Neuron (in vitro differentiated cells): ENCODE measurements around the gene DNAJC5.
A peak's percentile ranks its signal among the peaks of the same experiment; 100 is the strongest.

Experiments used
- H2AFZ ChIP-seq: one replicate; pipeline ENCODE4 v1.6.1; 2013; ENCODE audit warnings: low read depth, mild to moderate bottlenecking, inconsistent platforms, low read length, moderate library complexity
- H3K27me3 ChIP-seq: one replicate; pipeline ENCODE4 v1.6.1; 2013; ENCODE audit warnings: low read length; ENCODE audit not compliant: insufficient read depth
- H3K36me3 ChIP-seq: one replicate; pipeline ENCODE4 v1.6.1; 2013; ENCODE audit warnings: low read length; ENCODE audit not compliant: insufficient read depth
- H3K4me1 ChIP-seq: one replicate; pipeline ENCODE4 v1.6.1; 2013; ENCODE audit warnings: low read length; ENCODE audit not compliant: insufficient read depth
- H3K4me3 ChIP-seq: 2 replicates; pipeline ENCODE4 v1.5.1; 2013; ENCODE audit warnings: mild to moderate bottlenecking, low read length, moderate library complexity
- H3K9me3 ChIP-seq: one replicate; pipeline ENCODE4 v1.6.1; 2013; ENCODE audit warnings: low read length

The DNAJC5 gene

DNA sequence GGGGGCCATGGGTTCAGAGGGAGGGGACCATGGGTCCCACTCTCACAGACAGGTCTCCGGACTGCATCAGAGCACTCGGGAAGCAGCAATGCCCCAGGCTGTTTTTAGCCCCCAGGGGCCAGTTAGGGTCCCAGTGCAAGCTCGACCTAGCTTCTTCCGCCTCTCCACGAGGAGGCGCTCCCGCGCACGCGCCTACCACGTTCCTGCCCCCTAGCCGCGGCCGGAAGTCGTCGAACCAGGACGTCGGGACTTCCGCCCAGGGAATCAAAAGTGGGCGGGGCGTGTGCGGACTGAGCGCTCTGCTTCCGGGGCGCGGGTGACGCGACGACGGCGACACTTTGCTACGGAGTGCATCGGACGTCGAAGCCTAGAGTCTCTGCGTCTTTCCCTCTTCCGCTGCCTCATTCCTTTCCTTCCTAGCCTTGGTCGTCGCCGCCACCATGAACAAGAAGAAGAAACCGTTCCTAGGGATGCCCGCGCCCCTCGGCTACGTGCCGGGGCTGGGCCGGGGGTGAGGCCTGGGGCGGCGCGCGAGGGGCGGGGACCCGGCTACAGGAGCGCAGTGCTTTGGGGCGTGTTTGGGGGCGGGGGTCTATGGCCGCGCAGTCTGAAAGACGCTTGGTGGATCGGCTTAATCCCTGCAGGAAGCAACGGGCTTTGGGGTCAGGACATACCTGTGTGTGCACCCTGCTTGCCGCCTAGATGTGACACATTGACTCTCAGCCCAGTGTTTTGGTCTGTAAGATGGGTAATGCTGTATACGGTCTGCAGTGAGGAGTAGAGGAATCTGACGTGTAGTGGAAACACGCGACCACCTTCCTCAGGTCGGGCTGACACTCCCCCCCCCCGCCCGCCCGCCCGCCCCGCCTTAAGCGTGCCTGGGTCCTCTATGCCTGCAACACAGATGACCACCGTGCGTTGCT, 86.1 kb downstream of the DNAJC5 start, which contains the start of gene PRPF6:
TSS of gene PRPF6 (plus strand) at position 327 of the 923 bp plus-strand sequence. CDS start at position 441, 114 bp downstream.
- peaks cover 20% of the 10 kb centered on the region for H3K4me1 ChIP-seq
- H2AFZ ChIP-seq: peak within 1 kb of the TSS; percentile 78
- H3K27me3 ChIP-seq: no peaks in the 10 kb centered on the region
- peak within 1 kb of the TSS; percentile 68 for H3K4me3 ChIP-seq
- H3K9me3 ChIP-seq: no peaks in the 10 kb centered on the region
- H3K36me3 ChIP-seq: peaks cover 21% of the 10 kb centered on the region

DNA sequence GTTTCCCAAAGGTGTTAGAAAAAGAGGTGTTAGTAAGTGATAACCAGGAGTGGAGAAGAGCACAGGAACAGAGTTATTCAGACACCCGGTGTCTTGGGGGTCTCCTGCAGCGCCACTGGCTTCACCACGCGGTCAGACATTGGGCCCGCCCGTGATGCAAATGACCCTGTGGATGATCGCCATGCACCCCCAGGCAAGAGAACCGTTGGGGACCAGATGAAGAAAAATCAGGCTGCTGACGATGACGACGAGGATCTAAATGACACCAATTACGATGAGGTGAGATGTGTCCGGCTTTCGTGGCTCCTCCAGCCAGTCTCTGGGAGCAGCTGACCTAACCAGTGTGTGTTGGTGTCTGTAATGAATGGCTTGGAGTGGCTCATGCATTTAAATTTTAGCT, 88.0 kb downstream of the DNAJC5 start:
- H3K9me3 ChIP-seq: no peaks in the 10 kb centered on the region
- peaks cover 35% of the 10 kb centered on the region for H3K36me3 ChIP-seq
- no peaks in the 10 kb centered on the region for H3K27me3 ChIP-seq
- peaks cover 20% of the 10 kb centered on the region for H3K4me1 ChIP-seq
- H3K4me3 ChIP-seq: no peak overlapping the region
- H2AFZ ChIP-seq: no peak overlapping the region
